ENCODE measurements around the gene CPXM2.

DNA sequence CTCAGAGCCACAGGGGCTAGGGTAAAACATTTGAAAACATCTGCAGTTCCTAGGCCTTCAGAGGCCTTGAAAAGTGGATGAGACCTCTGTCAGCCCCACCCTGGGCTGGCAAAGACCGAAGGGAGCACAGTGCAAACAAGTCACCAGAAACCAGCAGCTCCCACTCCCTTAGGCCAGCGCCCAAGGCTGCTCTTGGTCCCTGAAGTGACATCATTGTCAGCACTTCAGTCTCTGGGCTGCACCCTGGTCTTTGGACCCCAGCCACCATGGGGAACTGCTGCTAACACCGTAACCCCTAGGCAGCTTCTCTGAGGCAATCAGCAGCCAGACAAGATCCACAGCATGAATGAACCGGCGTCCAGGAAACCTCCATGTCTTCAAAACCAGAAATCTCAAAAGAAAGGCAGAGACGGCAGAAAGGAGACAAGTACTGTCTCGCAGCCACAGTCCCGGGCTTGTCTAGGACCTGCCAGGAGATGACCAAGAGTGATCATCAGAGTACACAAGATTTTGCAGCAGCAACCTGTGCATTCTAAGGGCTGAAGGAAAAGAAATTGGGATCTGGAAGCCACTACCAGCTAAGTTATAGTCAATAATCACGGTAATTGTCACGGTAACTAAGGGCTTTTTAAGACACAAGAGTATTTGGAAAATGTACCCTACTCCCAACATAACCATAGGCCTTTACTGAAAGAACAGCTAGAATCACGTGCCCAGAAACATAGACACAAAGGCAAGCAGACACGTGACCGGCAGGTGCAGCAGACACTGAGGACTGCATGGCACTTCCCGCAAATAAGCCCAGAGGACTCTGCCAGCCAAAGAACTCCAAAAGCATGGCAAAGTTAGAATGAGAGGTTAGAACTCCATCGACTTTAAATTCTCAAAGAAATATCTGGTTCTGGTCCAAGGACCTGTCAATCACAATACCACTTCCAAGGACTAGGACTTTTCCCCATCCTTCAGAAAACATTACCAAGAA, 23.3 kb downstream of the CPXM2 start:
- TF ChIP-seq, protein P1, sequence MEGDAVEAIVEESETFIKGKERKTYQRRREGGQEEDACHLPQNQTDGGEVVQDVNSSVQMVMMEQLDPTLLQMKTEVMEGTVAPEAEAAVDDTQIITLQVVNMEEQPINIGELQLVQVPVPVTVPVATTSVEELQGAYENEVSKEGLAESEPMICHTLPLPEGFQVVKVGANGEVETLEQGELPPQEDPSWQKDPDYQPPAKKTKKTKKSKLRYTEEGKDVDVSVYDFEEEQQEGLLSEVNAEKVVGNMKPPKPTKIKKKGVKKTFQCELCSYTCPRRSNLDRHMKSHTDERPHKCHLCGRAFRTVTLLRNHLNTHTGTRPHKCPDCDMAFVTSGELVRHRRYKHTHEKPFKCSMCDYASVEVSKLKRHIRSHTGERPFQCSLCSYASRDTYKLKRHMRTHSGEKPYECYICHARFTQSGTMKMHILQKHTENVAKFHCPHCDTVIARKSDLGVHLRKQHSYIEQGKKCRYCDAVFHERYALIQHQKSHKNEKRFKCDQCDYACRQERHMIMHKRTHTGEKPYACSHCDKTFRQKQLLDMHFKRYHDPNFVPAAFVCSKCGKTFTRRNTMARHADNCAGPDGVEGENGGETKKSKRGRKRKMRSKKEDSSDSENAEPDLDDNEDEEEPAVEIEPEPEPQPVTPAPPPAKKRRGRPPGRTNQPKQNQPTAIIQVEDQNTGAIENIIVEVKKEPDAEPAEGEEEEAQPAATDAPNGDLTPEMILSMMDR (conservative IDR thresholded peaks at IDR 0.05), result no peak
- TF ChIP-seq ZFX (IDR thresholded peaks at IDR 0.05), result no peak
